HEK293 (cell line): ENCODE measurements around the gene TMED6.

Source experiments
- GLI2 ChIP-seq: fragments of 450-650 bp; formaldehyde crosslinking; IDR thresholded peaks from 2 replicates; pipeline ENCODE4; 2017; ENCODE audit warnings: missing biosample characterization, missing genetic modification characterization, low read depth, borderline replicate concordance
- GLIS2 ChIP-seq: fragments of 450-650 bp; formaldehyde crosslinking; IDR thresholded peaks from 2 replicates; pipeline ENCODE4 v1.5.1; 2016; ENCODE audit warnings: missing biosample characterization, missing genetic modification characterization
- KLF8 ChIP-seq: fragments of 450-650 bp; formaldehyde crosslinking; IDR thresholded peaks from 2 replicates; pipeline ENCODE4 v1.5.1; 2016; ENCODE audit warnings: missing biosample characterization, missing genetic modification characterization
- KLF9 ChIP-seq: fragments of 450-650 bp; formaldehyde crosslinking; IDR thresholded peaks from 2 replicates; pipeline ENCODE4 v1.5.1; 2016; ENCODE audit warnings: missing biosample characterization, missing genetic modification characterization, low read depth
- MYNN ChIP-seq: fragments of 450-650 bp; formaldehyde crosslinking; IDR thresholded peaks from 2 replicates; pipeline ENCODE4 v1.5.1; 2016; ENCODE audit warnings: missing biosample characterization, missing genetic modification characterization, borderline replicate concordance
- PRDM1 ChIP-seq: fragments of 450-650 bp; formaldehyde crosslinking; IDR thresholded peaks from 2 replicates; pipeline ENCODE4; 2016; ENCODE audit warnings: missing biosample characterization, missing genetic modification characterization
- PRDM10 ChIP-seq: fragments of 450-650 bp; formaldehyde crosslinking; IDR thresholded peaks from 2 replicates; pipeline ENCODE4 v1.5.1; 2016; ENCODE audit warnings: missing biosample characterization, missing genetic modification characterization
- RBAK ChIP-seq: fragments of 450-650 bp; formaldehyde crosslinking; IDR thresholded peaks from 2 replicates; pipeline ENCODE4 v1.5.1; 2016; ENCODE audit warnings: missing biosample characterization, missing genetic modification characterization
- SP3 ChIP-seq: fragments of 450-650 bp; formaldehyde crosslinking; IDR thresholded peaks from 2 replicates; pipeline ENCODE4 v1.5.1; 2016; ENCODE audit warnings: missing biosample characterization, missing genetic modification characterization
- YY2 ChIP-seq: fragments of 450-650 bp; formaldehyde crosslinking; IDR thresholded peaks from 2 replicates; pipeline ENCODE4 v1.5.1; 2016; ENCODE audit warnings: missing biosample characterization, missing genetic modification characterization
- ZFHX2 ChIP-seq: fragments of 450-650 bp; formaldehyde crosslinking; conservative IDR thresholded peaks from 2 replicates; pipeline ENCODE4 v1.5.1; 2016; ENCODE audit warnings: missing biosample characterization, missing genetic modification characterization
- ZFP37 ChIP-seq: fragments of 450-650 bp; formaldehyde crosslinking; IDR thresholded peaks from 2 replicates; pipeline ENCODE4 v1.5.1; 2016; ENCODE audit warnings: missing biosample characterization, missing genetic modification characterization
- ZNF114 ChIP-seq: fragments of 450-650 bp; formaldehyde crosslinking; IDR thresholded peaks from 2 replicates; pipeline ENCODE4 v1.5.0; 2017; ENCODE audit warnings: missing biosample characterization, missing genetic modification characterization
- ZNF175 ChIP-seq: fragments of 450-650 bp; formaldehyde crosslinking; IDR thresholded peaks from 2 replicates; pipeline ENCODE4 v1.5.1; 2016; ENCODE audit warnings: missing biosample characterization, missing genetic modification characterization
- ZNF23 ChIP-seq: fragments of 450-650 bp; formaldehyde crosslinking; IDR thresholded peaks from 2 replicates; pipeline ENCODE4 v1.5.1; 2016; ENCODE audit warnings: missing biosample characterization, missing genetic modification characterization, borderline replicate concordance
- ZNF239 ChIP-seq: fragments of 450-650 bp; formaldehyde crosslinking; IDR thresholded peaks from 2 replicates; pipeline ENCODE4 v1.5.1; 2016; ENCODE audit warnings: missing biosample characterization, missing genetic modification characterization
- ZNF324 ChIP-seq: fragments of 450-650 bp; formaldehyde crosslinking; IDR thresholded peaks from 2 replicates; pipeline ENCODE4 v1.5.1; 2016; ENCODE audit warnings: missing biosample characterization, missing genetic modification characterization
- ZNF335 ChIP-seq: fragments of 450-650 bp; formaldehyde crosslinking; conservative IDR thresholded peaks from 2 replicates; pipeline ENCODE4 v1.5.1; 2016; ENCODE audit warnings: missing biosample characterization, missing genetic modification characterization
- ZNF404 ChIP-seq: fragments of 450-650 bp; formaldehyde crosslinking; IDR thresholded peaks from 2 replicates; pipeline ENCODE4 v1.5.1; 2017; ENCODE audit warnings: missing biosample characterization, missing genetic modification characterization
- ZNF449 ChIP-seq: fragments of 450-650 bp; formaldehyde crosslinking; IDR thresholded peaks from 2 replicates; pipeline ENCODE4 v1.5.1; 2017; ENCODE audit warnings: missing biosample characterization, mild to moderate bottlenecking, missing genetic modification characterization, moderate library complexity
- ZNF530 ChIP-seq: fragments of 450-650 bp; formaldehyde crosslinking; IDR thresholded peaks from 2 replicates; pipeline ENCODE4 v1.5.1; 2016; ENCODE audit warnings: low read depth, missing biosample characterization, missing genetic modification characterization
- ZNF544 ChIP-seq: fragments of 450-650 bp; formaldehyde crosslinking; IDR thresholded peaks from 2 replicates; pipeline ENCODE4 v1.5.0; 2017; ENCODE audit warnings: missing biosample characterization, missing genetic modification characterization
- ZNF596 ChIP-seq: fragments of 450-650 bp; IDR thresholded peaks from 2 replicates; pipeline ENCODE4 v1.5.0; 2018; ENCODE audit warnings: missing biosample characterization, mild to moderate bottlenecking, missing genetic modification characterization, moderate library complexity
- ZNF658 ChIP-seq: fragments of 450-650 bp; formaldehyde crosslinking; IDR thresholded peaks from 2 replicates; pipeline ENCODE4; 2016; ENCODE audit warnings: missing biosample characterization, missing genetic modification characterization
- ZNF704 ChIP-seq: fragments of 450-650 bp; formaldehyde crosslinking; IDR thresholded peaks from 2 replicates; pipeline ENCODE4 v1.5.1; 2016; ENCODE audit warnings: missing biosample characterization, missing genetic modification characterization
- ZNF76 ChIP-seq: fragments of 450-650 bp; formaldehyde crosslinking; IDR thresholded peaks from 2 replicates; pipeline ENCODE4; 2016; ENCODE audit warnings: low read depth, missing biosample characterization, missing genetic modification characterization, borderline replicate concordance
- ZNF776 ChIP-seq: fragments of 450-650 bp; formaldehyde crosslinking; IDR thresholded peaks from 2 replicates; pipeline ENCODE4 v1.5.0; 2017; ENCODE audit warnings: missing biosample characterization, missing genetic modification characterization, borderline replicate concordance
- ZNF837 ChIP-seq: fragments of 450-650 bp; formaldehyde crosslinking; IDR thresholded peaks from 2 replicates; pipeline ENCODE4 v1.5.1; 2016; ENCODE audit warnings: missing biosample characterization, missing genetic modification characterization
- ZXDB ChIP-seq: fragments of 450-650 bp; formaldehyde crosslinking; IDR thresholded peaks from 2 replicates; pipeline ENCODE4 v1.5.1; 2016; ENCODE audit warnings: missing biosample characterization, missing genetic modification characterization
- TF ChIP-seq, protein P1 (sequence below): fragments of 450-650 bp; formaldehyde crosslinking; conservative IDR thresholded peaks from 2 replicates; pipeline ENCODE4 v1.5.1; 2016; ENCODE audit warnings: low read depth, missing biosample characterization, missing genetic modification characterization

The TMED6 gene

DNA sequence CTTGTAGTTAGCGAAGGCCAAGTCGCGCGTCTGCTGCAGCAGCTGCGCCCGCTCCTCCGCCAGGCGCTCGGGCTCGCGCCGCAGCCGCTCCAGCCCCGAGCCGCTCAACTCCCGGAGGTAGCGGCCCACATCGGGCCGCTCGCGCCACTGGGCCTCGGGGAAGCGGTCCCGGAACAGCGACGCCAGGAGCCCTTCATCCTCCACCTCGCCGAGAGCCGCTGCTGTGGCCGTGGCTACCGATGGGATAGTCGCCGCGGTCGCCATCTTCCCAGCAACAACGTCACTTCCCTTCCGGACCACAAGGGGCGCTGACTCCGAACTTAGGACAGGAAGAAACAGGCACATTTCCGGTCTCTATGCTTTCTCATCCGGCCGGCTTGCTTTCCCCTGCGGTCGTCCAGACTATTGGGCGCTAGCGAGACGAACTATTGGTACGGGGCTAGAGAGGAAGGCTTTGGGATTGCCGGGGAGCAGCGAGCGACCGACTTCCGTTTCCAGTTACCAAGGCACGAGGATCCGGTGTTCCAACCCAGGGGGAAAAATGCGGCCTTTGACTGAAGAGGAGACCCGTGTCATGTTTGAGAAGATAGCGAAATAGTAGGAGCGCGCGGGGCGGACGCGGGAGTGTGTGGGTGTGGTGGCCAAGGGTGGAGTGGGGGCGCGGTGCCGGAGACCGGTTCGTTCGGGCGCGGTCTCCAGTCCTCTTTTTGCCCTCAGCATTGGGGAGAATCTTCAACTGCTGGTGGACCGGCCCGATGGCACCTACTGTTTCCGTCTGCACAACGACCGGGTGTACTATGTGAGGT is 12.1 kb downstream of the TMED6 start, which contains the start of the genes COG8 and NIP7 (continued):
- TF ChIP-seq, protein P1, sequence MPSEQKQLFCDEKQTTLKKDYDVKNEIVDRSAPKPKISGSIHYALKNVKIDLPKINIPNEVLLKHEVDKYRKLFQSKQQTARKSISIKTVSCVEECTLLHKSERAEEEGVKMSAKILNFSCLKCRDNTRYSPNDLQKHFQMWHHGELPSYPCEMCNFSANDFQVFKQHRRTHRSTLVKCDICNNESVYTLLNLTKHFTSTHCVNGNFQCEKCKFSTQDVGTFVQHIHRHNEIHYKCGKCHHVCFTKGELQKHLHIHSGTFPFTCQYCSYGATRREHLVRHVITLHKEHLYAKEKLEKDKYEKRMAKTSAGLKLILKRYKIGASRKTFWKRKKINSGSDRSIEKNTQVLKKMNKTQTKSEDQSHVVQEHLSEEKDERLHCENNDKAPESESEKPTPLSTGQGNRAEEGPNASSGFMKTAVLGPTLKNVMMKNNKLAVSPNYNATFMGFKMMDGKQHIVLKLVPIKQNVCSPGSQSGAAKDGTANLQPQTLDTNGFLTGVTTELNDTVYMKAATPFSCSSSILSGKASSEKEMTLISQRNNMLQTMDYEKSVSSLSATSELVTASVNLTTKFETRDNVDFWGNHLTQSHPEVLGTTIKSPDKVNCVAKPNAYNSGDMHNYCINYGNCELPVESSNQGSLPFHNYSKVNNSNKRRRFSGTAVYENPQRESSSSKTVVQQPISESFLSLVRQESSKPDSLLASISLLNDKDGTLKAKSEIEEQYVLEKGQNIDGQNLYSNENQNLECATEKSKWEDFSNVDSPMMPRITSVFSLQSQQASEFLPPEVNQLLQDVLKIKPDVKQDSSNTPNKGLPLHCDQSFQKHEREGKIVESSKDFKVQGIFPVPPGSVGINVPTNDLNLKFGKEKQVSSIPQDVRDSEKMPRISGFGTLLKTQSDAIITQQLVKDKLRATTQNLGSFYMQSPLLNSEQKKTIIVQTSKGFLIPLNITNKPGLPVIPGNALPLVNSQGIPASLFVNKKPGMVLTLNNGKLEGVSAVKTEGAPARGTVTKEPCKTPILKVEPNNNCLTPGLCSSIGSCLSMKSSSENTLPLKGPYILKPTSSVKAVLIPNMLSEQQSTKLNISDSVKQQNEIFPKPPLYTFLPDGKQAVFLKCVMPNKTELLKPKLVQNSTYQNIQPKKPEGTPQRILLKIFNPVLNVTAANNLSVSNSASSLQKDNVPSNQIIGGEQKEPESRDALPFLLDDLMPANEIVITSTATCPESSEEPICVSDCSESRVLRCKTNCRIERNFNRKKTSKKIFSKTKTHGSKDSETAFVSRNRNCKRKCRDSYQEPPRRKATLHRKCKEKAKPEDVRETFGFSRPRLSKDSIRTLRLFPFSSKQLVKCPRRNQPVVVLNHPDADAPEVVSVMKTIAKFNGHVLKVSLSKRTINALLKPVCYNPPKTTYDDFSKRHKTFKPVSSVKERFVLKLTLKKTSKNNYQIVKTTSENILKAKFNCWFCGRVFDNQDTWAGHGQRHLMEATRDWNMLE: peak; percentile 96
- TF ChIP-seq ZFP37 (tag by site-specific recombination) (no peak), ZNF449 (tag by site-specific recombination) (no peak), ZNF335 (tag by site-specific recombination) (peak; percentile 96), ZNF76 (tag by site-specific recombination) (0 out of 2 replicates have a peak, but pooled peaks have one; percentile 27), PRDM10 (tag by site-specific recombination) (peak; percentile 87), ZNF114 (tag by site-specific recombination) (no peak), ZNF596 (no peak), GLIS2 (tag by site-specific recombination) (no peak), ZNF530 (tag by site-specific recombination) (no peak), RBAK (tag by site-specific recombination) (no peak), SP3 (tag by site-specific recombination) (peak; percentile 38; the same call in 1 of the 2 replicates), PRDM1 (peak; percentile 73), ZFHX2 (tag by site-specific recombination) (peak; percentile 52), ZNF175 (tag by site-specific recombination) (no peak), KLF8 (tag by site-specific recombination) (peak; percentile 73), ZNF23 (tag by site-specific recombination) (no peak), ZNF404 (tag by site-specific recombination) (no peak), ZNF704 (no peak), KLF9 (tag by site-specific recombination) (peak; percentile 78), ZNF239 (tag by site-specific recombination) (no peak), MYNN (tag by site-specific recombination) (no peak), GLI2 (tag by site-specific recombination) (no peak), ZXDB (tag by site-specific recombination) (peak; percentile 82), ZNF658 (no peak), ZNF544 (tag by site-specific recombination) (no peak), ZNF776 (tag by site-specific recombination) (no peak), YY2 (peak; percentile 93), ZNF837 (no peak), ZNF324 (tag by site-specific recombination) (no peak; the same call in 1 of the 2 replicates)
